GM19351 (cell line): ENCODE data around the gene CCDC28A.
"Not testable (repeated sequence)": the region's sequence is repeated elsewhere in the genome, so short reads cannot be mapped to it uniquely, and the experiment has no call there.

ENCODE experiments used
- ATAC-seq: cut with Tn5 transposase; IDR thresholded peaks from one replicate; pipeline ENCODE4 v1.9.1; 2021; ENCODE audit warnings: mild to moderate bottlenecking, moderate library complexity; ENCODE audit not compliant: unreplicated experiment

The CCDC28A gene

DNA sequence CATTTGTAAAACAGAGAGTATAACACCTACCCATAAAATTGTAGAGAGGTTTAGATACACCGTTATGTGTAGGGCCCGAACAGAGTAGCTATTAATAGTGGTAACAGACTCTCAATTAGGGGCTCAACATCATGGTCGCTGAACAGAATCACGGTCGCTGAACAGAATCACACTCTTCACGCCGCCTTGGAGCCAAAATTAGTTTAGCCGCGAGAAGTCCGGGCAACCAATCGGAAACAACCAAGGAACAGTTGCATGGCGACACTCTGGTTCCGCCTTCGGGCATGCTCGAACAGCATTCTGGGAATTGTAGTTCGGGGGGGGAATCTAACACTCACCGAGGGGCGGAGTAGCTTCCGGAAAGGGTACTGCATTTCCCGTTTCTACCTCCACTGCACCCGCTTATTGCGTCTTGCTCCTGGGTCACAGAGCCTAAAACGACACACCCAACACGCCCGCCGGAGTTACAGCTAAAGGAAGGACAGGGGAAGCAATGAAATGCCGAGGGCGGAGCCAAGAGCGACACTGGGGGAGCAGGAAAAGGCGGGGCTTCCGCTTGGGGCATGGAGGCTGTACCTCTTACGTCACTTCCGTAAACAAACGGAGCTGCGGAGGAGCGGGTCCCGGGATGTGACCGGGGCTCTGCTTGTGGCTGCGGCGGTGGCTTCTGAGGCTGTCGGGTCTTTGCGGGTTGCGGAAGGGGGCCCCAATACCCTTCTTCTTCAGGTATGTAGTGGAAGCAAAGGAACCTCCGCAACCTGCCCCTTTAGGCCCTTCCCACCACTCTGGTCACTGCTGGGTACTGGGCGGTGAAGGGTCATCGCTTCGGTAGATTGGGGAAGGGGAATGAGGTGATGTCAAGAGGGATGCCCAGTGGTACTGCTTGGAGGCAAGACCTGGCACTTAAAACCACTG lies at the start of gene CCDC28A:
Gene CCDC28A (plus strand): TSS at position 593 of the 915 bp plus-strand sequence. CDS start 2,352 bp downstream, outside the sequence.
- peak; percentile 87 for ATAC-seq

DNA sequence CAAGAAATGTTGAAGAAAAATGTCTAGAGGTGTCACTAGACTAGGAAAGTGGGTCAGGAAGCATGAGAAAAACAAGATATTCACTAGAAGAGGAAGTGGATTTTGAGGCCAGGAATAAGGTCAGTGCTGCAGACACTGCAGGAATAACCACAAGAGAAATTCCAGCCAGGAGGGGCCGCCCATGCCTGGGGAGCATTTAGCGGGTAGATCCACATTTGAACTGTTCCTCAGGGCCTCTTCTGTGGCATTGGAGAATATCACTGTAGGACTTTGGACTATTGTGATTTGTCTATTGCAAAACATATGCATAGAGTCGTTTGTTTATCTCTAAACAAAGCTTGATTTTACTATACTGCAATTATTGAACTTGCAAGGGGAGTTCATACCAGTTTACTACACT lies 49.6 kb upstream of the CCDC28A start:
- no peak for ATAC-seq

DNA sequence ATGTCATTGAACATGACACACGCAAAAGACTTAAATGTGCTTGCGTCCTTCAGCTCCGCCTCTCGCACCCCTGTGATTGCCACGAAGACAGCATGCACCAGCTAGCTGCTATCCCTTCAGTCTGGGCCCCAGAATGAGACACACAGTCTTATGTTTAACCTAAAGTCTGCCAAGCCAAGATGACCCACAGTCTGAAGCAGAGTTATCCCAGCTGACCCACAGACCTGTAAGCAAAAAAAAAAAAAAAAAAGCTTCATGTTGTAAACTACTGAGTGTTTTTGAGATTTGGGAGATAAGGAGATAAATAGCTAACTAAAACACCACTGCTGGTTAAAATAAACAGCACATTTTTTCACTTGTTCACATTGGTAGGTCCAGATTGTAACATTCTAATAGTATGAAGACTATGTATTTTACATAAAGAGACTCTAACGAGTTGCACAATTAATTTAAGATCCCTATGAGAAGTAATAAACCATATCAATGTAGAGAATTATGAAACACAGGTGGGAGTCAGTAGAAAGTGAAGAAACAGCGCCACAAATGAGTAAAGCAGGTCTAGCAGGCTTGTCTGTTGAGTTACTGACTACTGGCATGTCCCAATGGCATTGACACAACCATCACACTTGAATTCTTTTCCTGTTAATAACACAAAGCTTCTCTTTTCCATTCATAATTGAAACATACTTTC lies 47.4 kb upstream of the CCDC28A start:
- no peak for ATAC-seq

DNA sequence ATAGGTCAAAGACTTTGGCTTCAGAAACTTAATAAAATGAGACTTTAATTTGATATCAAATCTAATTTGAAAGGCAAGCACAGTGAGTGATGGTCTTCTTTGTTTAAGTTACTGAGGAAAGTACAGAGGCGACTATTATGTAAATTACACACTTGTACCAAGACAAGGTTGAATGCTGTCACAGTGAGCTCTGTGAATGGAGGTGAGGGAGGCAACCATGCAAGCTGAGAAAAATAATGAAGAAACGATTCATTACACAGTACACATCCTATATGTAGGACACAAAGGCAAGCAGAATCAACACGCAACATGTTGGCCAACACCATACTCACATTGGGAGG lies 46.8 kb upstream of the CCDC28A start:
- ATAC-seq, result no peak

DNA sequence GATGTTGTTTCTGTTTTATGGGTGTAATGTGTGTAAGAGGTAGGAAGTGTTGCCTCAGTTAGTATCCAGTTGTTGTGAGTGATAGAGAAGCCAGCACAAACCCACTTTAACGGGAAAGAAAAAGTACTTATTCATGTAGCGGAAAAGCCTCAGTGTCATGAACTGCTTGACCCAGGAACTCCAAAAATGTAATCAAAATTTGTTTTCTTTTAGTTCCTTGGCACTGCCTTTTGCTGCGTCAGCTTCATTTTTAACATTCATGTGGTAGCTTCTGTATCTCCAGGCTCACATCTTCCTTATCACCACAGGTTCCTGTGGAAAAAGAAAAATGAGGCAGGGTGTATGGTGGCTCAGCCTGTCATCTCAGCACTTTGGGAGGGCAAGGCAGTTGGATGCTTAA lies 46.4 kb upstream of the CCDC28A start:
- no peak for ATAC-seq

DNA sequence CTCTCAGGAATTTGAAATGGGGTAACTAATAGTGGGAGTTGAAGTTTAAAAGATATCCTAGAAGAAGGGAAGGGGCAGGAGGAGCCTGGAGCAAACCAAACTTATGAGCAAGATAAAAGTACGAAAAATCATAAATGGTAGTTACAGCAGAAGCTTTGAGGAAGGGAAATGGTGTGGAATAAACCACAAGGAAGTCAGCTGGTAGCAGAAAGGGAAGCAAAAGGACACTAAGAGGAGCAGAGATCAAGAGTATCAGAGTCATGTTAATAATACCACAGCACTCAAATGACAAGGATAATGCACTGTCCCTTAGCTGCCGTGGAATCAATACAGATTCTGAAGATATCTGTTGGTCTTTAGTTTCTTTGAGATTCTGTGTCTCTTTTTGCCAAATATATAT lies 44.9 kb upstream of the CCDC28A start:
- ATAC-seq, result no peak

DNA sequence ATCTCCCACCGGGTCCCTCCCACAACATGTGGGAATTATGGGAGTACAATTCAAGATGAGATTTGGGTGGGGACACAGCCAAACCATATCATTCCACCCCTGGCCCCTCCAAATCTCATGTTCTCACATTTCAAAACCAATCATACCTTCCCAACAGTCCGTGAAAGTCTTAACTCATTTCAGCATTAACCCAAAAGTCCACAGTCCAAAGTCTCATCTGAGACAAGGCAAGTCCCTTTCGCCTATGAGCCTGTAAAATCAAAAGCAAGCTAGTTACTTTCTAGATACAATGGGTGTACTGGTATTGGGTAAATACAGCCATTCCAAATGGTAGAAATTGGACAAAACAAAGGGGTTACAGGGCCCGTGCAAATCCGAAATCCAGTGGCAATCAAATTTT lies 43.5 kb upstream of the CCDC28A start:
- ATAC-seq, result not testable (repeated sequence)

DNA sequence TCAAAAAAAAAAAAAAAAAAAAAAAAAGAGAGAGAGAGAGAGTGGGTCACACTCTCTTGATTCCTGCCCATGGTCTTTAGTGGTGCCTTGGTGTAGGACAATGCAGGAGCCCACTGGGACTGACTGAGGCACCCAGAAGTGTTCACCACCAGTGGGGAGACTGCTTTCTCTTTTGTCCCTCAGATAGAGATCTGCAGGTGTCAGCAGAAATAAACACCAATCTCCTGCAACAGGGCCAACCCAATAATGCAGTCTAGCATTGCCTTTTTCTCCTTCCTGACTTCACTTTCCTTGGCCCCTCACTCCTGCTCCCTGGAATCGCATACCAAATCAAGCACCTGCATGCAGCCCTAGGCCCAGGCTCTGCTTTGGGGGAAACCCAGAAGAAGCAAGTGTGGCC lies 39.0 kb upstream of the CCDC28A start:
- ATAC-seq, result no peak

DNA sequence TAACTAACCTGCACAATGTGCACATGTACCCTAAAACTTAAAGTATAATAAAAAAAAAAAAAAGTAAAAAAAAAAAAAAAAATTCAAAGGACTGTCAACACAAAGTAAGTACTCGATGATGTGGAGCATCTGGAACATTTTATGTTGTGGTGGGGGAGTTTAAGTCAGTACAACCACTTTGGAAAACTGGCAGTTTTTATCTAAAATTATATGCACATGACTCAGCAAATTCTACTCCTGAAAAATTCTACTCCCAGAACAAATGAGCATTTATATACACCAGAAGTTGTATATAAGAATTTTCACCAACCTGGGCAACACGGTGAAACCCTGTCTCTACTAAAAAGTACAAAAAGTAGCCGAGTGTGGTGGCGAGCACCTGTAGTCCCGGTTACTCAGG lies 36.9 kb upstream of the CCDC28A start:
- ATAC-seq, result no peak

DNA sequence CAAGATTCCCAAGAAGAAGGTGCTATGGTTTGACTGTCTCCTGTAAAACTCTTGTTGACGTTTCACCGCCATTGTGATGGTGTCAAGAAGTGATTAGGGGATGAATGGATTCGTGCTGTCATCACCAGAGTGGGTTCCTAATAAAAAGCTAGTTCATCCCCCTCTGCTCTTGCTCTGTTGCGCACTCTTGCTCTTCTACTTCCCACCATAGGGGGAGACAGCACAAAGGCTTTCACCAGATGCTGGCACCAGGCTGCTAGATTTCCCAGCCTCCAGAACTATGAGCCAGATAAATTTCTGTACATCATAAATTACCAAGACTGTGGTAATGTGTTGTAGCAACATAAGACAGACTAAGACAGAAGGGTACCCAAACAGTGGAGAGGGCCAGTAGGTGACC lies 21.6 kb upstream of the CCDC28A start:
- no peak for ATAC-seq

DNA sequence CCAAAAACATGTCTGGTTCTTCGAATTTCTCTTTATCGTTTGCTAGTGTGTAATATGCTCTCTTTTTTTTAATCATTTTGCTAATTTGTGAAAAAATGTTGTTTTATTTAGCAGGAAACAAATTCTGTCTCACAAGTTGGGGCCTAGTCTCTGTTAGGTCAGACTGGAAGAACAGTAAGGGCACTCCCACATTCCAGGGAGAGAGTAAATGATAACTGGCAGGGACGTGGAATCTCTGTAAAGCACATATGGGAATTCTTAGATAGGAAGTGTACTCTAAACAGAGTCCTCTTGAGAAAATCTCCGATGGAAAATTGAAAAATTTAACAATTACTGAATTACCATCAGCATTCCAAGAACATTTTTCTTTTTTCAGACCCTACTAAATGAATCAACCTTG lies 16.4 kb upstream of the CCDC28A start:
- ATAC-seq, result no peak

DNA sequence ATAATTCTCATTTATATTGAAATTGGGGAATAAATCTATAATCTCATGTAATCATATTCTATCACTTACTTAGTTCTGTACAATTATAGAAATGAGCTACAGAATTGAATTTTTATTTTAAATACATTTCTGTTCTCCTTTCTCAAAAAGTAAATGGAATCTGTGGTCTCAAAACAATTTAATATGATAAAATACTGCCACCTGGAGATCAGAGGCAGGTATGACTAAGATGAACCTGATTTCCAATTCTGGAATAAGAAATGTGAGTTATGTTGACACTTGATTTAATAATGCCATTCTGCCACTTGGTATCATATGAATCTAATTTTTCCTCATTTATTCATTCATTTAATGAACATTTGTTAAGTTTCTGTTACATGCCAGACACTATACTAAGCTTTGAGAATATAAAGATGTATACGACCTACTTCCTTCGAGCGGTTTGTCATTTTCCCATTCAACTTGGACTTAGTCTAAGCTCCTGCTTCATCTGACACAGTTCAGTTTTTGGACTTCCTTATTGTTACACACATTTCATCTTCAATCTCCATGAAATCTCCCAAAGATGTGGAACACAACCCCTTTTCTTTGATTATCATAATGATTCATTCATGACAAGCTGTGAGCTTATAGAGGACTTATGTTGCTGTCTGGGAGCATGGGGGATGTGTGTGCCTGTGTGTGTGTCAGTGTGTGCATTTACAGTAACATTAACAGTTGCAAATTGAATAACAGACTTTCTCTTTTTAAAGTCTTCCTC lies 7.5 kb upstream of the CCDC28A start:
- ATAC-seq, result no peak

DNA sequence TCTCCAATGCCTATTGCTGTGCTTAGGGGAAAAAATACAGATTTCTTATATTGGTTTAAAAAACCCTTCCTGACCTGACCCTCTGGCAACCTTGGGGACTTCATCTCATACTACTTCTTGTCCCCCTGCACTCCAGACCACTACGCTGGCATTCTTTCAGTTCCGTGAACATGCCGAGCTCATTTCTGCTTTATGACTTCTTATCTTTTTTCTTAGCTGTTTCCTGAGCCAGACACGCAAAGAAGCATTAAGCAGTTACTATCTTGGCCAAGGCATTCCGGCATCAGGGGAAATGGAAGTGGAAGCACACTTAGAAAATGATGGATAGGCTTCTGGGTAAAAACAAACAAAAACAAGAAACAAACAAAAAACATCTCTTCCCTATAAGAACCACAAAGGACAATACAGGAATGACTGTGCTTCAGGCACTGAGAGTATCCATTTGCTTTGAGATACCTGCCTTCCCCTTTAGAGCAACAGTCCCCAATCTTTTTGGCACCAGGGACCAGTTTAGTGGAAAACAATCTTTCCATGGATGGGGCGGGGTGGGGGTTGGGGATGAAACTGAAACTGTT lies 4.4 kb upstream of the CCDC28A start:
- no peak for ATAC-seq

DNA sequence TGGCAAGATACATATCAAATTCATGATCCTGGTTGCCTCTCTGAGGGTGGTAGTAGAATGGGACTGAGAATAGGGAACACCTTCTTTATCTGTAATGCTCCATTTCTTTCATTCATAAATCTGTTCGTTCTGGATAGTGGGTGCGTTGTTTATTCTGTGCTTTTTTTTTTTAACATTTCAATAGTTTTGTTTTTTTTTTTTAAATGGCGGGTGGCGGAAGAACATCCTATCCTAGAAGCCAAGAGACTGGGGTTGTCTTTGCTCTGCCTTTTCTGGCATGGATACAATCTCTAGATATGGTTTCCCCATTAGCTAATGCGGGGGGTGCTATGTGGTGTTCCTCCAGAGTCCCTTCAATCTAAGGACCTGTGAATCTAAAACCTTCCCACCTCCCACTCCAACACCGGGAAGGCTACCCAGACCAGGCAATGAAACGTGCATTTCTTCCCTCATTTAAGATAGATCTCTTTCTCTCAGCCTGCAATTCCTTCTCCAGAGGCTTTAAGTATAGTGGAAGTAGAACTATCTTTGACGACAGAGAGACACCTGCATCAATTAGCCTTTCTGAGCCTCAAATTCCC lies 883 bp upstream of the CCDC28A start:
- ATAC-seq, result no peak

DNA sequence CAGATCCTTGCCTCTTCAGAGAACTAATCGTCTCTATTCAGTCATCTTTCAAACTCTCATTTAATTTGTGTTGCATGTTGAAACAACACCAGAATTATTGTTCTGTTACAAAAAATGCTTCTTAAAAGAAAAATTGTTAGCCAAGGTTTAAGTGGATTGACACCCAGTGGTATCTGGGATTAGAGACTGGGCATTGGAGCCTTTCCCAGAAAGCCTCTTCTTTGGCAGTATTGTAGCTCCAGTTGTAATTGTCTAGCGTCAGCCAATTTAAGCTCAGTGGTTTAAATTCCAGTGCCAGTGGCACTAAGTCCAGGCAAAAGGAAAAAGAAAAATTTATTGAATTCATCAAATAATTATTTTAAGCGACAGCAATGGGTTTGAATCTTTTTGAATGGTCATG lies 801 bp downstream of the CCDC28A start:
- ATAC-seq, result no peak

DNA sequence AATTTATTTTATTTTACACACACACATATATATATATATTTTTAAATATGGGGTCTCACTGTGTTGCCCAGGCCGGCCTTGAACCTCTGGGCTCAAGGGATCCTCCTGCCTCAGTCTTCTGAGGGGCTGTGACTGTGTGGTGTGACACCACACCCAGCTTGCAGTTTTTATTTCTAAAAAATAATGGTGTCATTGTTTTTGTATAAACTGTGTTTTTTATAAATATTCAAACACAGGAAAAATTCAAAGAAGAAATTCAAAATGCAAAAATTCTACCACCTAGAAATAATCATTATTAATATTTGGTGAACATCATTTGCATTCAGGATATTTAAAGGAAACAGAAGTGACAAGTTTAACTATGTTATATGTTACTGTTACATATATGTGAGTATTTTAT lies 3.1 kb downstream of the CCDC28A start:
- ATAC-seq, result no peak

DNA sequence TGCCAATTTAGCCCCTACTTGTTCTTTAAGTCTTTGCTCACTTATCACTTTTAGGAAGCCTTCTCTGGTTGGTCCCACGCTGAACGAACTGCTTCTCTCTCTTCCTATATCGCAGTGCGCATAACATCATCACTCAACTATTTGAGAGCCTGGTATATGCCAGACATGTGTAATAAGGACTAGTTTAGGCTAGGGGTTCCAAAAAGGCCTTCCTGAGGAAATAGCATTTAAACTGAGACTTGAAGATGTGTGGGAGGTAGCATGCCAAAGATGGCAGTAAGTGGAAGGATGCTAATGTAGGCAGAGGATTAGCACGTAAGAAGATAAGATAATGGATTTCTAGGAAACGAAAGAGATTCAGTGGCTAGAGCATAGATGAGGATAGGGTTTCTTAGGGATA lies 4.8 kb downstream of the CCDC28A start:
- ATAC-seq, result no peak

DNA sequence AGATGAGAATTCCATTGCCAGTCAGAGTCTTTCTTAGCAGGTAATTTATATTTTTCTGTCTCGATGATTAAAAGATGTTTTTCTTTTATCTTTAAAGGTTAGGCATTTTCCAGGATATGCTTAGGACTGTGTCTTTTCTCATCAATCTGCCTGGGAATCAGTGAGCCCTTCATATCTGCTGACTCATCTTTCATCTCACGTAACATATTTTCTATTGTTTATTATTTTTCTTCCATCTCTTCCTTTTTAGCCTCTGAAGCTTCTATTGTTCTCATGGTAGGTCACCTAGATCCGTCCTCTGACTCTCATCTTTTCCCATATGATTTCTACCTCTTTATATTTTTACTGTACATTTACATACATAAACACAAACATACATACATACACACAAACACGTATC lies 8.7 kb downstream of the CCDC28A start:
- ATAC-seq, result no peak

DNA sequence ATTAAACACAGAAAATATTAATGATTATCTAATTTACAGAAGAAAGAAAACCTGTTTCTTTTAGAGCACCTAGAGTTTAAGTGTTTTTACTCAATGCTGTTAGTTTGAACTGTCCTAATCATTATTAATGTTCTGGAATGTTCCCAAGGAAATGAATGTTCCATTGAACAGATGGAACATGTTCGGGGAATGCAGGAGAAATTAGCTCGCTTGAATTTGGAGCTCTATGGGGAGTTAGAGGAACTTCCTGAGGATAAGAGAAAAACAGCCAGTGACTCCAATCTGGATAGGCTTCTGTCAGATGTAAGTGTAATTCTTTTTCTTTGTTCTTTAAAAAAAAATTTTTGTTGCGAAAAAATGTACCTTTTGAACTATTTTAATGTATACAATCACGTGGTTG lies 11.5 kb downstream of the CCDC28A start:
- no peak for ATAC-seq

DNA sequence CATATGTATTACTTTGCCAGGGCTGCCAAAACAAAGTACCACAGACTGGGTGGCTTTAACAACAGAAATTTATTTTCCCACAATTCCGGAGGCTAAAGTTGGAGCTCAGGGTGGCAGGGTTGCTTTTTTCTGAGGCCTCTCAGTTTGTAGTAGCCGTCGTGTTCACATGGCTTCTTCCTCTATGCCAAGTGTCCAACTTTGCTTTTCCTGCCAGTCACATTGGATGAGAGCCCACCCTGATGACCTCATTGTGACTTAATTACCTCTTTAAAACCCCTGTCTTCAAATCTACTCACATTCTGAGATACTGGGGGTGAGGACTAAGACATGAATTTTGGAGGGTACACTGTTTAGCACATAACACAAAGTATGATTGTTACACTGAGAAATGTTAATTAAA lies 12.4 kb downstream of the CCDC28A start:
- no peak for ATAC-seq

DNA sequence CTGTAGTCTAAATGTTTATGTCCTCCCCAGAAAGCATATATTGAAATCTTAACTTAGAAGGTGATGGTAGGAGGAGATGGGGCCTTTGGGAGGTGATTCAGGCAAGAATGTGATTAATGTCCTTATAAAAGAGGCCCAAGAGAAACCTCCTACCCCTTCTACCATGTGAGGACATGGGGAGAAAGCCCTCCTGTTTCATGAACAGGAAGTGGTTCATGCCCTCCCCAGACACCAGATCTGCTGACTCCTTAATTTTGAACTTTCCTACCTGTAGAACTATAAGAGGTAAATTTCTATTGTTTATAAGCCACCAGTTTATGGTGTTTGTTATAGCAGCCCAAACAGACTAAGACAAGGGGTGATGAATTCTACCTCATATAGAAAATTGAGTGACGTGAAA lies 13.6 kb downstream of the CCDC28A start:
- no peak for ATAC-seq
